Astrocyte (in vitro differentiated cells and primary cell): ENCODE results near the gene CD84. TPM values are rescaled to one million over a fixed set of nuclear protein-coding genes. Genes with fewer than 3 reads are reported as not detected.

Experiments
- DNase-seq: peaks from one replicate; pipeline ENCODE4 v3.0.0-alpha.2; 2010; ENCODE audit warnings: low read depth
- FAIRE-seq: peaks from 2 replicates; lab custom pipeline; 2011; peaks lifted over from hg19 to GRCh38; lab: Jason Lieb, UNC
- H2AFZ ChIP-seq: 2 replicates; pipeline ENCODE4 v1.6.0; 2012; ENCODE audit warnings: low read depth, low read length, inconsistent platforms
- H3K27ac ChIP-seq: 2 replicates; pipeline ENCODE4 v1.5.1; 2011; ENCODE audit warnings: low read depth, low read length, inconsistent platforms
- H3K27me3 ChIP-seq: 2 replicates; pipeline ENCODE4 v1.6.0; 2011; ENCODE audit warnings: low read length, inconsistent platforms; ENCODE audit not compliant: insufficient read depth
- H3K36me3 ChIP-seq: 2 replicates; pipeline ENCODE4 v1.5.1; 2011; ENCODE audit warnings: low read length, inconsistent platforms; ENCODE audit not compliant: insufficient read depth
- H3K4me1 ChIP-seq: 2 replicates; pipeline ENCODE4 v1.5.1; 2011; ENCODE audit warnings: low read length, inconsistent platforms; ENCODE audit not compliant: insufficient read depth
- H3K4me2 ChIP-seq: 2 replicates; pipeline ENCODE4 v1.6.0; 2012; ENCODE audit warnings: low read length, inconsistent platforms
- H3K4me3 ChIP-seq: 2 replicates; pipeline ENCODE4 v1.5.1; 2011; ENCODE audit warnings: low read depth, mild to moderate bottlenecking, low read length, inconsistent platforms; ENCODE audit not compliant: insufficient read depth
- H3K79me2 ChIP-seq: 2 replicates; pipeline ENCODE4 v1.6.0; 2012; ENCODE audit warnings: mild to moderate bottlenecking, low read length, inconsistent platforms; ENCODE audit not compliant: insufficient read depth
- H3K9ac ChIP-seq: 2 replicates; pipeline ENCODE4 v1.6.0; 2012; ENCODE audit warnings: mild to moderate bottlenecking, low read length, inconsistent platforms
- H3K9me3 ChIP-seq: 2 replicates; pipeline ENCODE4 v1.5.1; 2012; ENCODE audit warnings: low read depth, mild to moderate bottlenecking, low read length, inconsistent platforms; ENCODE audit not compliant: insufficient read depth
- H4K20me1 ChIP-seq: 2 replicates; pipeline ENCODE4 v1.6.0; 2012; ENCODE audit warnings: low read length, inconsistent platforms; ENCODE audit not compliant: insufficient read depth
- H3K27ac Mint-ChIP-seq: one replicate; pipeline ENCODE4 v1.8.0; 2021; ENCODE audit warnings: mild to moderate bottlenecking, mixed read lengths; ENCODE audit not compliant: unreplicated experiment
- H3K27me3 Mint-ChIP-seq: one replicate; pipeline ENCODE4 v1.8.0; 2021; ENCODE audit warnings: low read depth, mixed read lengths; ENCODE audit not compliant: unreplicated experiment
- H3K36me3 Mint-ChIP-seq: one replicate; pipeline ENCODE4 v1.8.0; 2021; ENCODE audit warnings: low read depth, mixed read lengths; ENCODE audit not compliant: unreplicated experiment
- H3K4me1 Mint-ChIP-seq: one replicate; pipeline ENCODE4 v1.8.0; 2021; ENCODE audit warnings: low read depth, mixed read lengths; ENCODE audit not compliant: unreplicated experiment
- H3K4me3 Mint-ChIP-seq: one replicate; pipeline ENCODE4 v1.8.0; 2021; ENCODE audit warnings: mild to moderate bottlenecking, moderate library complexity, mixed read lengths; ENCODE audit not compliant: unreplicated experiment
- H3K9me3 Mint-ChIP-seq: one replicate; pipeline ENCODE4 v1.8.0; 2021; ENCODE audit warnings: mild to moderate bottlenecking, mixed read lengths; ENCODE audit not compliant: unreplicated experiment
- CTCF ChIP-seq: IDR thresholded peaks from 2 replicates; pipeline ENCODE4 v1.5.1; 2011; ENCODE audit warnings: low read depth, mild to moderate bottlenecking, inconsistent platforms, low read length, moderate library complexity; ENCODE audit not compliant: insufficient read depth
- EZH2 ChIP-seq: IDR thresholded peaks from 2 replicates; pipeline ENCODE4 v1.6.1; 2012; ENCODE audit warnings: mild to moderate bottlenecking, low read length, inconsistent platforms; ENCODE audit not compliant: insufficient read depth
- total RNA-seq: library from RNA; stranded (reverse); gene quantifications from 2 replicates; pipeline ENCODE4 v1.2.1, GENCODE V29; 2021

CD84 gene
- total RNA-seq, 1 donor from 2014 or later, result not detected

- Histone ChIP-seq H3K79me2 (no peaks in the 10 kb centered on the region), H3K27ac (no peak overlapping the region), H3K36me3 (no peaks in the 10 kb centered on the region), H3K4me1 (no peaks in the 10 kb centered on the region), H3K27me3 (no peaks in the 10 kb centered on the region), H3K9ac (no peak overlapping the region), H2AFZ (no peak overlapping the region), H3K4me2 (no peak overlapping the region), H3K4me3 (no peak overlapping the region), H3K9me3 (no peaks in the 10 kb centered on the region), H4K20me1 (no peaks in the 10 kb centered on the region)
- Mint-ChIP-seq H3K36me3 (no peaks in the 10 kb centered on the region), H3K4me3 (no peak overlapping the region), H3K27ac (no peak overlapping the region), H3K4me1 (no peaks in the 10 kb centered on the region), H3K27me3 (peaks cover 2% of the 10 kb centered on the region), H3K9me3 (no peaks in the 10 kb centered on the region)
- TF ChIP-seq CTCF, result no peak
- no peak for TF ChIP-seq EZH2
- DNase-seq (no peak), FAIRE-seq (no peak)
Measured at GRCh38 chr1:160577671-160578070, 1.6 kb downstream of the CD84 start.

GRCh38 chr1:160576884-160577283 lies 2.4 kb downstream of the CD84 start:
- Mint-ChIP-seq H3K27me3 (peaks cover 7% of the 10 kb centered on the region), H3K9me3 (no peaks in the 10 kb centered on the region), H3K4me3 (no peak overlapping the region), H3K27ac (no peak overlapping the region), H3K36me3 (no peaks in the 10 kb centered on the region), H3K4me1 (no peaks in the 10 kb centered on the region)
- H3K79me2 ChIP-seq, result no peaks in the 10 kb centered on the region
- H3K36me3 ChIP-seq, result no peaks in the 10 kb centered on the region
- H3K4me3 ChIP-seq, result no peak overlapping the region
- H3K4me1 ChIP-seq, result no peaks in the 10 kb centered on the region
- no peaks in the 10 kb centered on the region for H3K9me3 ChIP-seq
- FAIRE-seq (no peak), DNase-seq (no peak)
- TF ChIP-seq CTCF (no peak), EZH2 (no peak)
- no peak overlapping the region for H3K27ac ChIP-seq
- H3K4me2 ChIP-seq, result no peak overlapping the region
- no peaks in the 10 kb centered on the region for H4K20me1 ChIP-seq
- no peak overlapping the region for H2AFZ ChIP-seq
- no peaks in the 10 kb centered on the region for H3K27me3 ChIP-seq
- H3K9ac ChIP-seq, result no peak overlapping the region

GRCh38 chr1:160576390-160576789 lies 2.9 kb downstream of the CD84 start:
- TF ChIP-seq EZH2 (no peak), CTCF (no peak)
- Histone ChIP-seq H2AFZ (no peak overlapping the region), H3K79me2 (no peaks in the 10 kb centered on the region), H3K27ac (no peak overlapping the region), H3K27me3 (no peaks in the 10 kb centered on the region), H3K9ac (no peak overlapping the region), H3K36me3 (no peaks in the 10 kb centered on the region), H4K20me1 (no peaks in the 10 kb centered on the region), H3K4me3 (no peak overlapping the region), H3K4me1 (no peaks in the 10 kb centered on the region), H3K9me3 (no peaks in the 10 kb centered on the region), H3K4me2 (no peak overlapping the region)
- Mint-ChIP-seq H3K27ac (no peak overlapping the region), H3K27me3 (peaks cover 7% of the 10 kb centered on the region), H3K4me1 (no peaks in the 10 kb centered on the region), H3K36me3 (no peaks in the 10 kb centered on the region), H3K4me3 (no peak overlapping the region), H3K9me3 (no peaks in the 10 kb centered on the region)
- no peak for FAIRE-seq
- DNase-seq, result no peak
